Measurements from ENCODE around the gene RAB6D.
"Not testable (repeated sequence)": the region's sequence is repeated elsewhere in the genome, so short reads cannot be mapped to it uniquely, and the experiment has no call there.

RAB6D gene

GRCh38 chr2:131366643-131367042 lies 2.7 kb upstream of the RAB6D start:
- no peak for DNase-seq (ENCODE audit: low spot score)

DNA sequence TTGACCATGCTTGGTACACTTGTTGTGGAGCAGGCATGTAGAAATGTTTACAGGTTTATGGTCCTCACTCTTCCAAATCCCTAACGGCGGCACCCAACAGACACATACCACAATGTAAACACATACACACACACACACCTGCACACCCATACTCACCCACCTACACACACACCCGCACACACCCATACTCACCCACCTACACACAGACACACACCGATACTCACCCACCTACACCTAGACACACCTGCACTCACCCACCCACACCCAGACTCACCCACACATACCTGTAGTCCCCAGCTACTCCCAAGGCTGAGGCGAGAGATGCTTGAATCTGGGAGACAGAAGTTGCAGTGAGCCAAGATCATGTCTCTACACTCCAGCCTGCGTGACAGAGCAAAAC lies 1.5 kb upstream of the RAB6D start:
- DNase-seq (ENCODE audit: low spot score): no peak

- not testable (repeated sequence) for DNase-seq (ENCODE audit: low spot score)
These were observed 755 bp downstream of the RAB6D start for GRCh38 chr2:131363213-131363612.

GRCh38 chr2:131361773-131362172 lies 2.2 kb downstream of the RAB6D start:
- not testable (repeated sequence) for DNase-seq (ENCODE audit: low spot score)

DNA sequence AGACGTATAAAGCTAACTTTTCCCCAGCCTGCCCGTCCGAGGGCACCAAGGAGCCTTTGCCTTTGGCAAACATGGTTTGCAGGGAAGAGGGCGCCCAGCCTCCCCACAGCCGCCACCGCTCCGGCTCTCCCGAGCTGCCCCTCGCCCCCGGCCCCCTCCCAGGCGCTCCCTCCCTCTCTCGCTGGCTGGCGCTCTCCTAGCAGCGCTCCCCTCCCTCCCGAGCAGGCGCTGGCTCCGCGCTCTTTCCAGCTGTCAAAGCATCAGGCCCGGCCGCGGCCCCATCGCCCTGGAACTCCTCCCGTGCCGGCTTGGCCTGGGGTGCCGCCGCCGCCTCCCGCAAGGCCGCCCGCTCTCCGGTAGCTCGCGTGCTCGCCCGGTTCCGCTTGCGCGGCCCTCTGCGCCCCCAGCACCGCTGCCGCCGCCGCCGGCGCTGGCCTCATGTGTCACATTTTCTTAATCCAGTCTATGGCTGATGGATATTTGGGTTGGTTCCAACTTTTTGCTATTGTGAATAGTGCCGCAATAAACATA lies 10.7 kb downstream of the RAB6D start:
- DNase-seq (ENCODE audit: low spot score): not testable (repeated sequence)

- DNase-seq (ENCODE audit: low spot score): no peak
These were observed 14.9 kb downstream of the RAB6D start for GRCh38 chr2:131349021-131349420.

DNA sequence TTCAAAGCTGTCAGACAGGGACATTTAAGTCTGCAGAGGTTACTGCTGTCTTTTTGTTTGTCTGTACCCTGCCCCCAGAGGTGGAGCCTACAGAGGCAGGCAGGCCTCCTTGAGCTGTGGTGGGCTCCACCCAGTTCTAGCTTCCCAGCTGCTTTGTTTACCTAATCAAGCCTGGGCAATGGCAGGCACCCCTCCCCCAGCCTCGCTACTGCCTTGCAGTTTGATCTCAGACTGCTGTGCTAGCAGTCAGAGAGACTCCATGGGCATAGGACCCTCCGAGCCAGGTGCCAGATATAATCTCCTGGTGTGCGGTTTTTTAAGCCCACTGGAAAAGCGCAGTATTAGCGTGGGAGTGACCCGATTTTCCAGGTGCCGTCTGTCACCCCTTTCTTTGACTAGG lies 16.9 kb downstream of the RAB6D start:
- not testable (repeated sequence) for DNase-seq (ENCODE audit: low spot score)

GRCh38 chr2:131339307-131339706 lies 24.7 kb downstream of the RAB6D start:
- not testable (repeated sequence) for DNase-seq (ENCODE audit: low spot score)

- DNase-seq (ENCODE audit: low spot score): peak; percentile 69
These were observed 28.6 kb downstream of the RAB6D start for GRCh38 chr2:131335319-131335718.

- not testable (repeated sequence) for DNase-seq (ENCODE audit: low spot score)
These were observed 31.3 kb downstream of the RAB6D start for GRCh38 chr2:131332709-131333108.

DNA sequence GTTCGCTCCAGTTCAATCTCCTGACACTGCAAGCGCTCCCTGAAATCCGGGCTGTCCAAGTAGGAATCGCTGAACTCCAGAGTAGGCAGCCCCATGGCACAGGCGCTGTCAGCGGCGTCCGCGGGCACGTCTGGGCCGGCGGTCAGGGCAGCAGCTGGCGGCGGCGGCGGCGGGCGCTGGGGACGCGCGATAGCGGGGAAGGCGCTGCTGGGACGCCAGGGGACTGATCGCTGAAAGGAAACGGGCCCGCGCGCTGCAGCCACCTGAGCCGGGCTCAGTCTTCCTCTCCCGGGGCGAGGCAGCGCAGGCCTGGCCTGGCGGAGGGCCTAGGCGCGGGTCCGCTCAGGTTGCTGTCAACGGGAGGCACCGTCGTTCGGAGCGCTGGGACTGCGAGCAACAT lies 33.0 kb downstream of the RAB6D start:
- DNase-seq (ENCODE audit: low spot score): not testable (repeated sequence)

- no peak for DNase-seq (ENCODE audit: low spot score)
These were observed 41.8 kb downstream of the RAB6D start for GRCh38 chr2:131322209-131322608.

- not testable (repeated sequence) for DNase-seq (ENCODE audit: low spot score)
These were observed 42.6 kb downstream of the RAB6D start for GRCh38 chr2:131321344-131321743.

DNA sequence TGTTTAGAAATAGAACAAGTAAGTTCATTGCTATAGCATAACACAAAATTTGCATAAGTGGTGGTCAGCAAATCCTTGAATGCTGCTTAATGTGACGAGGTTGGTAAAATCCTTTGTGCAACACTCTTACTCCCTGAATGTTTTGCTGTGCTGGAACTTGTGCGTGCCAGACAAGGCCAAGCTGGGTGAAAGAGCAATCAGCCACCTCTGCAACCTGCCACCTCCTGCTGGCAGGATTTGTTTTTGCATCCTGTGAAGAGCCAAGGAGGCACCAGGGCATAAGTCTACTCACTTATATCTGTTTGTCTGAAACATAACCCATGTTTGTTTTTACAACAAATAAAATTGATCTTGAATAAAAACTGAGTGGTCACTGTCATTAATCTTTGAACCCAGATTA lies 53.0 kb downstream of the RAB6D start:
- not testable (repeated sequence) for DNase-seq (ENCODE audit: low spot score)

All from RKO (cell line).